ENCODE measurements around the gene TAAR9.
"Not testable (repeated sequence)": the region's sequence is repeated elsewhere in the genome, so short reads cannot be mapped to it uniquely, and the experiment has no call there.

DNA sequence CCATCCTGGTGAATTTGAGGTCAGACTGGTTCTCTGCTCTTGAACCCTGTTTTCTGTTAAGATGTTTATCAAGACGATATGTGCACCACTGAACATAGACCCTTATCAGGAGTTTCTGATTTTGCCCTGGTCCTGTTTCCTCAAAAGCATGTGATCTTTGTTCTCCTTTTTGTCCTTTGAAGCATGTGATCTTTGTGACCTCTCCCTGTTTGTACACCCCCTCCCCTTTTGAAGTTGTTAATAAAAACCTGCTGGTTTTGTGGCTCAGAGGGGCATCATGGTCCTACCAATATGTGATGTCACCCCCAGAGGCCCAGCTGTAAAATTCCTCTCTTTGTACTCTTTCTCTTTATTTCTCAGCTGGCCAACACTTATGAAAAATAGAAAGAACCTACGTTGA, 3.5 kb upstream of the TAAR9 start:
- TF ChIP-seq POLR2A (IDR thresholded peaks at IDR 0.05) = not testable (repeated sequence)
- TF ChIP-seq, protein P1, sequence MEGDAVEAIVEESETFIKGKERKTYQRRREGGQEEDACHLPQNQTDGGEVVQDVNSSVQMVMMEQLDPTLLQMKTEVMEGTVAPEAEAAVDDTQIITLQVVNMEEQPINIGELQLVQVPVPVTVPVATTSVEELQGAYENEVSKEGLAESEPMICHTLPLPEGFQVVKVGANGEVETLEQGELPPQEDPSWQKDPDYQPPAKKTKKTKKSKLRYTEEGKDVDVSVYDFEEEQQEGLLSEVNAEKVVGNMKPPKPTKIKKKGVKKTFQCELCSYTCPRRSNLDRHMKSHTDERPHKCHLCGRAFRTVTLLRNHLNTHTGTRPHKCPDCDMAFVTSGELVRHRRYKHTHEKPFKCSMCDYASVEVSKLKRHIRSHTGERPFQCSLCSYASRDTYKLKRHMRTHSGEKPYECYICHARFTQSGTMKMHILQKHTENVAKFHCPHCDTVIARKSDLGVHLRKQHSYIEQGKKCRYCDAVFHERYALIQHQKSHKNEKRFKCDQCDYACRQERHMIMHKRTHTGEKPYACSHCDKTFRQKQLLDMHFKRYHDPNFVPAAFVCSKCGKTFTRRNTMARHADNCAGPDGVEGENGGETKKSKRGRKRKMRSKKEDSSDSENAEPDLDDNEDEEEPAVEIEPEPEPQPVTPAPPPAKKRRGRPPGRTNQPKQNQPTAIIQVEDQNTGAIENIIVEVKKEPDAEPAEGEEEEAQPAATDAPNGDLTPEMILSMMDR (IDR thresholded peaks at IDR 0.05) = not testable (repeated sequence)

Data from transverse colon (tissue), 3 donors.